ENCODE data around the gene RNF208. TPM values are rescaled to one million over a fixed set of nuclear protein-coding genes. Genes with fewer than 3 reads are reported as not detected.

The RNF208 gene
- total and polyA plus RNA-seq, 9 of the 15 experiments (the other 6 are each of a cell fraction or from before 2014, with no cell fraction given): 0.15 to 6.9 (median 0.50) TPM; not detected in 2

DNA sequence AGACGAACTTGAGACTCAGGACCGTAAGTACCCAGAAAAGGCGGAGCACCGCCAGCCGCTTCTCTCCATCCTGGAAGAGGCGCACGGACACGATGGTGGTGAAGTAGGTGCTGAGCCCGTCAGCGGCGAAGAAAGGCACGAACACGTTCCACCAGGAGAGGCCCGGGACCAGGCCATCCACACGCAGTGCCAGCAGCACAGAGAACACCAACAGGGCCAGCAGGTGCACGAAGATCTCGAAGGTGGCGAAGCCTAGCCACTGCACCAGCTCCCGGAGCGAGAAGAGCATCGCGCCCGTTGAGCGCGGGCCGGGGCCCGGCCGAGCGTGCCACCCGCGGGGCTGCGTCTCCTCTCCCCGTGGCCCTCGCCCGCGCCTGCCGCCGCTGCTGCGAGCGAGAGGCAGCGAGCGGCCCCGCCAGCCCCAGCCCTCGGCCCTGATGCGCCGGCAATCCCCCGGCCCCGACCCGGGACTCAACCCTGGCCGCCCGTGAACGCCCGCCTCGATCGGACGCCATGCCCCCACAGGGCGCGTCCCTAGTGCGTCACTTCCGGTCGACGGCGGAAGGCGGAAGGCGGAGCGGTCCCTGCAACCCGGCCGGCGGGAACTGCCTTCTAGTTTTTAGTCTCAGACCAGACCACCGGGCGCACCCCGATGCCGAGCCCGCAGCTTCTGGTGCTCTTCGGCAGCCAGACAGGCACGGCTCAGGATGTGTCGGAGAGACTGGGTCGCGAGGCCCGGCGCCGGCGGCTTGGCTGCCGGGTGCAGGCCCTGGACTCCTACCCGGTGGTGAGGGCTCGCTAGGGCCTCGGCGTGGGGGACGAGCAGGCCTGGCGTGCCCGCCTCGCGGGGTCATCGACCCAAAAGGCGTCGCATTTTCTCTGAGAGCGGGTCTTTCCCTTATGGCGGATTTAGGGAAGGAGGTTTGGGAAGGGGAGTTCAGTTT lies 16.6 kb downstream of the RNF208 start, which contains the start of the genes NDOR1 and TMEM203 (continued):
- TF ChIP-seq ZNF143 (CRISPR knock-in tag; IDR thresholded peaks at IDR 0.05): no peak
- no peak for TF ChIP-seq STAT5A (IDR thresholded peaks at IDR 0.05; ENCODE audit: borderline replicate concordance, low read length)
- TF ChIP-seq, protein P1, sequence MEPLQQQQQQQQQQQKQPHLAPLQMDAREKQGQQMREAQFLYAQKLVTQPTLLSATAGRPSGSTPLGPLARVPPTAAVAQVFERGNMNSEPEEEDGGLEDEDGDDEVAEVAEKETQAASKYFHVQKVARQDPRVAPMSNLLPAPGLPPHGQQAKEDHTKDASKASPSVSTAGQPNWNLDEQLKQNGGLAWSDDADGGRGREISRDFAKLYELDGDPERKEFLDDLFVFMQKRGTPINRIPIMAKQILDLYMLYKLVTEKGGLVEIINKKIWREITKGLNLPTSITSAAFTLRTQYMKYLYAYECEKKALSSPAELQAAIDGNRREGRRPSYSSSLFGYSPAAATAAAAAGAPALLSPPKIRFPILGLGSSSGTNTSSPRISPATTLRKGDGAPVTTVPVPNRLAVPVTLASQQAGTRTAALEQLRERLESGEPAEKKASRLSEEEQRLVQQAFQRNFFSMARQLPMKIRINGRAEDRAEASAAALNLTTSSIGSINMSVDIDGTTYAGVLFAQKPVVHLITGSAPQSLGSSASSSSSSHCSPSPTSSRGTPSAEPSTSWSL (CRISPR knock-in tag; IDR thresholded peaks at IDR 0.05; ENCODE audit: borderline replicate concordance): 0 out of 2 replicates have a peak, but pooled peaks have one; percentile 23
- TF ChIP-seq NEUROD1 (IDR thresholded peaks at IDR 0.05; ENCODE audit: borderline replicate concordance, low read depth, low read length, partially characterized antibody): peak; percentile 35
- no peak for TF ChIP-seq FUS (optimal IDR thresholded peaks at IDR 0.05; ENCODE audit: low read depth, low read length)
- TF ChIP-seq ZBTB43 (CRISPR knock-in tag; IDR thresholded peaks at IDR 0.05): no peak
- peak; percentile 57 for TF ChIP-seq POLR2B (IDR thresholded peaks at IDR 0.05; ENCODE audit: low read depth, partially characterized antibody)
- TF ChIP-seq THAP12 (CRISPR knock-in tag; IDR thresholded peaks at IDR 0.05): peak; percentile 74
- TF ChIP-seq ARID4B (CRISPR knock-in tag; IDR thresholded peaks at IDR 0.05): peak; percentile 89
- no peak for TF ChIP-seq MIER1 (IDR thresholded peaks at IDR 0.05; ENCODE audit: low read depth)
- peak; percentile 86 for TF ChIP-seq E2F3 (CRISPR knock-in tag; IDR thresholded peaks at IDR 0.05)
- TF ChIP-seq, protein P2, sequence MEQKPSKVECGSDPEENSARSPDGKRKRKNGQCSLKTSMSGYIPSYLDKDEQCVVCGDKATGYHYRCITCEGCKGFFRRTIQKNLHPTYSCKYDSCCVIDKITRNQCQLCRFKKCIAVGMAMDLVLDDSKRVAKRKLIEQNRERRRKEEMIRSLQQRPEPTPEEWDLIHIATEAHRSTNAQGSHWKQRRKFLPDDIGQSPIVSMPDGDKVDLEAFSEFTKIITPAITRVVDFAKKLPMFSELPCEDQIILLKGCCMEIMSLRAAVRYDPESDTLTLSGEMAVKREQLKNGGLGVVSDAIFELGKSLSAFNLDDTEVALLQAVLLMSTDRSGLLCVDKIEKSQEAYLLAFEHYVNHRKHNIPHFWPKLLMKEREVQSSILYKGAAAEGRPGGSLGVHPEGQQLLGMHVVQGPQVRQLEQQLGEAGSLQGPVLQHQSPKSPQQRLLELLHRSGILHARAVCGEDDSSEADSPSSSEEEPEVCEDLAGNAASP (IDR thresholded peaks at IDR 0.05): no peak
- peak; percentile 84 for TF ChIP-seq MYC (IDR thresholded peaks at IDR 0.05; ENCODE audit: low read depth, low read length)
- peak; percentile 18; the same call in 1 of the 2 replicates for TF ChIP-seq MYC (CRISPR knock-in tag; IDR thresholded peaks at IDR 0.05; ENCODE audit: borderline replicate concordance, low read depth)

Measured in K562 (cell line).